GM06990 (cell line): ENCODE measurements around the gene TFE3.

Source experiments
- DNase-seq: peaks from one replicate; pipeline ENCODE4 v3.0.0-alpha.2; 2011; ENCODE audit not compliant: insufficient read length; ENCODE audit errors: extremely low read depth
- H3K27me3 ChIP-seq: replicated peaks from 2 replicates; pipeline ENCODE4 v1.6.0; 2011; ENCODE audit warnings: low read length; ENCODE audit not compliant: control insufficient read depth, insufficient read depth
- H3K36me3 ChIP-seq: 2 replicates; pipeline ENCODE4 v1.5.1; 2011; ENCODE audit warnings: low read length; ENCODE audit not compliant: control insufficient read depth, insufficient read depth
- H3K4me3 ChIP-seq: replicated peaks from 2 replicates; pipeline ENCODE4 v1.5.1; 2011; ENCODE audit warnings: low read depth, mild to moderate bottlenecking, control low read depth, low read length
- CTCF ChIP-seq: IDR thresholded peaks from 2 replicates; pipeline ENCODE4 v1.5.1; 2011; ENCODE audit warnings: low read length, control low read depth, mild to moderate bottlenecking, inconsistent platforms; ENCODE audit not compliant: insufficient read depth, poor library complexity, severe bottlenecking

Gene TFE3

GRCh38 chrX:48997865-48998264 lies 45.3 kb downstream of the TFE3 start:
- DNase-seq = no peak
- H3K27me3 ChIP-seq = no peaks in the 10 kb centered on the region
- H3K4me3 ChIP-seq = no peak overlapping the region
- TF ChIP-seq CTCF = no peak
- H3K36me3 ChIP-seq = peaks cover 7% of the 10 kb centered on the region; the same call in 1 of the 2 replicates

GRCh38 chrX:48997455-48997854 lies 45.7 kb downstream of the TFE3 start:
- DNase-seq = no peak
- Histone ChIP-seq H3K4me3 (no peak overlapping the region), H3K27me3 (no peaks in the 10 kb centered on the region), H3K36me3 (peaks cover 7% of the 10 kb centered on the region; the same call in 1 of the 2 replicates)
- TF ChIP-seq CTCF = no peak

DNA sequence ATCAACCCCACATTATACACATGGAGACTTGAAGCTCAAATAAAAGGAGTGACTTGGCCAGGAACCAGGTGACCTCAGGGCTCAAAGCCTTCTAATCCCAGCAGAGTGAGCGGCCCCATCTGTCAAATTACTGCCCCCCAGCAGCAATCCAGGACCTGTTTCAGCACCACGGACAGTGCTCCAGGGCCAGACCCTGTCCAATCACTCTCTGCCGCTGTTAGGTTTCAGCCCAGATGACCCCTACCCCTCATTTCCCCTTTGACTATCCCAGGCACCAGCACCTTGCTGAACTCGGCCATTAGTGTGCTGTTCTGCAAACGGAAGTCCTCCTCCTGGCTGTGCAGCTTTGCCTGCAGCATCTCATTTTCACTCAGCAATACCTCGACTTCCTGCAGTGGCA lies 46.2 kb downstream of the TFE3 start:
- TF ChIP-seq CTCF = no peak
- no peak for DNase-seq
- Histone ChIP-seq H3K36me3 (peaks cover 7% of the 10 kb centered on the region; the same call in 1 of the 2 replicates), H3K4me3 (no peak overlapping the region), H3K27me3 (no peaks in the 10 kb centered on the region)

- Histone ChIP-seq H3K27me3 (no peaks in the 10 kb centered on the region), H3K36me3 (peaks cover 14% of the 10 kb centered on the region), H3K4me3 (no peak overlapping the region)
- no peak for DNase-seq
- TF ChIP-seq CTCF = no peak
Measured at GRCh38 chrX:48992341-48992740, 50.8 kb downstream of the TFE3 start.

- DNase-seq = no peak
- Histone ChIP-seq H3K36me3 (peaks cover 12% of the 10 kb centered on the region), H3K4me3 (no peak overlapping the region), H3K27me3 (no peaks in the 10 kb centered on the region)
- TF ChIP-seq CTCF = no peak
Measured at GRCh38 chrX:48989483-48989882, 53.7 kb downstream of the TFE3 start.

DNA sequence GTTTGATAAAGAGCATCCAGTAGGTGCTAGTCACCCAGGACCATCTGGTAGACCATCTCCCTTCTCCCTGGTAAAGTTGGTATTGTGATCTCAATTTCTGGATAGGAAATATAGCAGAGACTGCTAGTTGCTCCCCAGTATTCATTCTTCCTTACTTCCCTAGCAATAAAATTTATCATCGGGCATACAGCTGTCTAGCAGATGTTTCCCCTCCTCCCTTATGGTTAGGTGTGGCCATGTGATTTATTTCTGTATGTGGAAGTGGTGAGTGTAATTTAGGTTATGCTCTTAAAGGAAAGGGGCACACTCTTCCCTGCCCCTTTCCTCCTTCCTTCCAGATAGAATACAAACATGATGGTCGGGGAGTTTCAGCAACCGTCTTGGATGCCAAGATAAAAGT lies 59.3 kb downstream of the TFE3 start:
- TF ChIP-seq CTCF = no peak
- Histone ChIP-seq H3K4me3 (no peak overlapping the region), H3K36me3 (peaks cover 13% of the 10 kb centered on the region), H3K27me3 (no peaks in the 10 kb centered on the region)
- no peak for DNase-seq
